ACC112 (cell line): ENCODE measurements around the gene FAM9A.

Experiments
- H2AFZ ChIP-seq: fragments of 200-600 bp; sonication (generic); one replicate; pipeline ENCODE4 v1.6.0; 2017; ENCODE audit warnings: antibody characterized with exemption, low read length; ENCODE audit not compliant: unreplicated experiment
- H3K27ac ChIP-seq: fragments of 200-600 bp; sonication (generic); 2 replicates; pipeline ENCODE4 v1.5.1; 2014; ENCODE audit warnings: low read depth, mild to moderate bottlenecking, antibody characterized with exemption, low read length, moderate library complexity
- H3K27me3 ChIP-seq: fragments of 200-600 bp; sonication (generic); 2 replicates; pipeline ENCODE4 v1.6.1; 2014; ENCODE audit warnings: mild to moderate bottlenecking, antibody characterized with exemption, low read length, moderate library complexity, mixed read lengths; ENCODE audit not compliant: insufficient read depth
- H3K36me3 ChIP-seq: fragments of 200-600 bp; sonication (generic); 2 replicates; pipeline ENCODE4 v1.6.1; 2016; ENCODE audit warnings: mild to moderate bottlenecking, antibody characterized with exemption, low read length, moderate library complexity, mixed read lengths; ENCODE audit not compliant: insufficient read depth
- H3K4me1 ChIP-seq: fragments of 200-600 bp; sonication (generic); one replicate; pipeline ENCODE4 v1.6.1; 2016; ENCODE audit warnings: low read length, mixed read lengths; ENCODE audit not compliant: insufficient read depth, unreplicated experiment, control insufficient read depth
- H3K4me3 ChIP-seq: fragments of 200-600 bp; sonication (generic); 2 replicates; pipeline ENCODE4 v1.5.1; 2014; ENCODE audit warnings: mild to moderate bottlenecking, low read depth, low read length
- H3K79me2 ChIP-seq: fragments of 200-600 bp; sonication (generic); one replicate; pipeline ENCODE4 v1.6.0; 2016; ENCODE audit warnings: low read length; ENCODE audit not compliant: control insufficient read depth, unreplicated experiment, insufficient read depth

FAM9A gene

DNA sequence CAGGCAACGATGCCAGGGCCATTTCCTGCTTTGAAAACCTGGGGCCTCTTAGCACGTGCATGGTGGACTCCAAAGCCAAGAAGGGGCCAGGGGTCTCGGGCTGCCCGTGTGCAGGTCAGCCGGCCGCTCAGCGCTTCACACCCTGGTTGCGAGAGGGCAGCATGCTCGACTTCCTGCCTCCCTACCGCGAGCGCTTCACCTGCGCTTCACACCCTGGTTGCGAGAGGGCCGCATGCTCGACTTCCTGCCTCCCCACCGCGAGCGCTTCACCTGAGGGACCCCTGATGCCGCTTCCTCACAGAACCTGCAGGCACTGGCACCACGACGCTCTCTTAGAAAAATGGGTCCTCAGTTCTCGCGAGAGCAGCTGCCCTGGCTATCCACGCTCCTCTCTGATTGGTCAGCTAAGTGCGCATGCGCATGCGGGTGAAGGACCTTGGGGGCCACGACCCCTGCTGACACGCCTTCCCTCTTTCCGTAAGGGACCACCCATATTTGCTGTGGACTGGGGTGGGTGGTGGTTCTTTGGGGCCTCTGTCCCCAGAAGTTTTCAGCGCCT lies at the start of gene FAM9A:
FAM9A (minus strand) TSS at position 343 of the 559 bp plus-strand sequence. CDS start 1,212 bp downstream, outside the sequence.
- no peak within 1 kb of the TSS for H3K27ac ChIP-seq
- no peaks in the 10 kb centered on the region for H3K36me3 ChIP-seq
- peaks cover 10% of the 10 kb centered on the region; the same call in 1 of the 2 replicates for H3K27me3 ChIP-seq
- H2AFZ ChIP-seq, result no peak within 1 kb of the TSS
- H3K4me1 ChIP-seq, result no peaks in the 10 kb centered on the region
- no peaks in the 10 kb centered on the region for H3K79me2 ChIP-seq
- no peak within 1 kb of the TSS for H3K4me3 ChIP-seq

GRCh38 chrX:8850478-8850877 lies 49.3 kb upstream of the FAM9A start:
- H3K4me3 ChIP-seq, result no peak overlapping the region
- H3K36me3 ChIP-seq, result no peaks in the 10 kb centered on the region
- peaks cover 33% of the 10 kb centered on the region for H3K4me1 ChIP-seq
- no peak overlapping the region for H3K27ac ChIP-seq
- H2AFZ ChIP-seq, result no peak overlapping the region
- peaks cover 26% of the 10 kb centered on the region for H3K27me3 ChIP-seq
- no peaks in the 10 kb centered on the region for H3K79me2 ChIP-seq

GRCh38 chrX:8849945-8850344 lies 48.8 kb upstream of the FAM9A start:
- Histone ChIP-seq H3K36me3 (no peaks in the 10 kb centered on the region), H3K4me3 (no peak overlapping the region), H3K27ac (no peak overlapping the region), H3K27me3 (peaks cover 20% of the 10 kb centered on the region), H3K4me1 (peaks cover 33% of the 10 kb centered on the region), H3K79me2 (no peaks in the 10 kb centered on the region), H2AFZ (no peak overlapping the region)

GRCh38 chrX:8849458-8849857 lies 48.3 kb upstream of the FAM9A start:
- H3K79me2 ChIP-seq, result no peaks in the 10 kb centered on the region
- no peak overlapping the region for H3K4me3 ChIP-seq
- H3K27me3 ChIP-seq, result peaks cover 16% of the 10 kb centered on the region
- H3K27ac ChIP-seq, result no peak overlapping the region
- H3K36me3 ChIP-seq, result no peaks in the 10 kb centered on the region
- H3K4me1 ChIP-seq, result peaks cover 33% of the 10 kb centered on the region
- no peak overlapping the region for H2AFZ ChIP-seq

GRCh38 chrX:8848911-8849310 lies 47.7 kb upstream of the FAM9A start:
- Histone ChIP-seq H3K4me1 (peaks cover 33% of the 10 kb centered on the region), H3K79me2 (no peaks in the 10 kb centered on the region), H3K4me3 (no peak overlapping the region), H2AFZ (no peak overlapping the region), H3K27me3 (peaks cover 10% of the 10 kb centered on the region; the same call in 1 of the 2 replicates), H3K27ac (no peak overlapping the region), H3K36me3 (no peaks in the 10 kb centered on the region)

GRCh38 chrX:8848441-8848840 lies 47.3 kb upstream of the FAM9A start:
- H3K4me3 ChIP-seq, result no peak overlapping the region
- no peaks in the 10 kb centered on the region for H3K36me3 ChIP-seq
- H2AFZ ChIP-seq, result no peak overlapping the region
- H3K27me3 ChIP-seq, result peaks cover 5% of the 10 kb centered on the region; the same call in 1 of the 2 replicates
- no peak overlapping the region for H3K27ac ChIP-seq
- H3K79me2 ChIP-seq, result no peaks in the 10 kb centered on the region
- H3K4me1 ChIP-seq, result peaks cover 33% of the 10 kb centered on the region

DNA sequence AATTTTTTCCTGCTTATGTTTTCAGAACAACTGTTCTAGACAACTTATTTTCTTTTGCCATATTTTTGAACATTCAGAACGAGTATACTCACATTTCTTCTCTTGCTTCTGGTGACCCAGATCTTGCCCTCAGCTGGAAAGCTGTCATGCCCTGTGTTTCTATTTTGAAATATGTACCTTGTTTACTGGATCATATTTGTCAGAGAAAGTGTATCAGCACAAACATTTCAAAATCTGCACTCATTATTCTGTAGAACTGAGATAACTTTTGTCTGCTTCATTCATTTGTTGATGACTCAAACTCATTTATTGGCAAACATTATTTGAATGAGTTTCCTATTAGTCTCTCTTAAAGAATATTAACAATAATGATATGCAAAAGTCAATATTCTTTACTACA lies 46.2 kb upstream of the FAM9A start:
- no peak overlapping the region for H3K27ac ChIP-seq
- peaks cover 9% of the 10 kb centered on the region; the same call in 1 of the 2 replicates for H3K27me3 ChIP-seq
- H3K4me1 ChIP-seq, result peaks cover 33% of the 10 kb centered on the region

GRCh38 chrX:8846266-8846665 lies 45.1 kb upstream of the FAM9A start:
- Histone ChIP-seq H3K4me1 (peaks cover 33% of the 10 kb centered on the region), H3K27ac (no peak overlapping the region), H3K79me2 (no peaks in the 10 kb centered on the region), H3K36me3 (no peaks in the 10 kb centered on the region), H3K4me3 (no peak overlapping the region), H3K27me3 (peaks cover 9% of the 10 kb centered on the region; the same call in 1 of the 2 replicates), H2AFZ (no peak overlapping the region)

More for the DNA sequence above, 46.2 kb upstream of the FAM9A start:
- Histone ChIP-seq H3K36me3 (no peaks in the 10 kb centered on the region), H3K4me3 (no peak overlapping the region), H2AFZ (no peak overlapping the region), H3K79me2 (no peaks in the 10 kb centered on the region)

GRCh38 chrX:8845469-8845868 lies 44.3 kb upstream of the FAM9A start:
- H3K4me3 ChIP-seq, result peak overlapping the region; percentile 76
- no peaks in the 10 kb centered on the region for H3K36me3 ChIP-seq
- H2AFZ ChIP-seq, result peak overlapping the region; percentile 41
- H3K27ac ChIP-seq, result 0 out of 2 replicates have a peak overlapping the region, but pooled peaks have one; percentile 20
- H3K27me3 ChIP-seq, result peaks cover 9% of the 10 kb centered on the region; the same call in 1 of the 2 replicates
- H3K79me2 ChIP-seq, result no peaks in the 10 kb centered on the region
- H3K4me1 ChIP-seq, result peaks cover 33% of the 10 kb centered on the region

DNA sequence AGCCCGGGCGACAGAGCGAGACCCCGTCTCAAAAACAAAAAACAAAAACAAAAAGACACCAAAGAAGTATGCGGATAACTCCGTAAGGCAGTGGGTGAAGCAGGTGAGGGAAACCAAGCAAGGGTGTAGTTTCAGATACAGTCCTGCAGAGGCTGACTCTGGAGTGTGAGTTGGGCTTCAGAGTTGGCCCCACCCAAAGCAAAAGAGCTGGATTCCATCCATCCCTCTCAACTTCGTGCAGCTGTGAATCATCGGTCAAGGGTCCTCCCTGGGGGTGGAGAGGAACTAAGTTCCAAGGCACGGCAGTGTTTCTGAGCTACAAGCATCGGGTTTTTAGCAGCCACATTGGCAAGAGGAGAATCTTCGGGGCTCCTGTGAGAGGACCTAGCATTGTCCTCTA lies 43.9 kb upstream of the FAM9A start:
- no peaks in the 10 kb centered on the region for H3K79me2 ChIP-seq
- H3K27me3 ChIP-seq, result peaks cover 9% of the 10 kb centered on the region; the same call in 1 of the 2 replicates
- no peaks in the 10 kb centered on the region for H3K36me3 ChIP-seq
- peak overlapping the region; percentile 41 for H2AFZ ChIP-seq
- peaks cover 33% of the 10 kb centered on the region for H3K4me1 ChIP-seq
- H3K27ac ChIP-seq, result 0 out of 2 replicates have a peak overlapping the region, but pooled peaks have one; percentile 20
- peak overlapping the region; percentile 76 for H3K4me3 ChIP-seq

- no peak overlapping the region for H3K4me3 ChIP-seq
- no peaks in the 10 kb centered on the region for H3K79me2 ChIP-seq
- H3K36me3 ChIP-seq, result no peaks in the 10 kb centered on the region
- H3K27ac ChIP-seq, result no peak overlapping the region
- peaks cover 25% of the 10 kb centered on the region for H3K4me1 ChIP-seq
- H3K27me3 ChIP-seq, result peaks cover 17% of the 10 kb centered on the region
- H2AFZ ChIP-seq, result no peak overlapping the region
Measured at GRCh38 chrX:8844157-8844556, 43.0 kb upstream of the FAM9A start.
